SK-N-SH (cell line): ENCODE measurements around the gene MTHFD1L.

Experiments
- CTCF ChIP-seq: fragments of 200-600 bp; sonication (generic); IDR thresholded peaks from 2 replicates; pipeline ENCODE4 v1.6.1; 2017; ENCODE audit warnings: antibody characterized with exemption, mild to moderate bottlenecking, moderate library complexity
- GABPA ChIP-seq: IDR thresholded peaks from 2 replicates; pipeline ENCODE4 v1.4.0; 2012; ENCODE audit warnings: low read depth, mild to moderate bottlenecking
- JUND ChIP-seq: IDR thresholded peaks from 2 replicates; pipeline ENCODE4 v1.4.0; 2012
- RAD21 ChIP-seq: IDR thresholded peaks from 2 replicates; pipeline ENCODE4 v1.6.1; 2012; ENCODE audit warnings: mild to moderate bottlenecking, low read length
- RCOR1 ChIP-seq: fragments of 150-350 bp; IDR thresholded peaks from 2 replicates; pipeline ENCODE4 v1.6.1; 2017; ENCODE audit warnings: antibody characterized with exemption, low read length
- TAF1 ChIP-seq: IDR thresholded peaks from 2 replicates; pipeline ENCODE4 v1.6.1; 2012; ENCODE audit warnings: low read depth, mild to moderate bottlenecking, low read length, moderate library complexity, borderline replicate concordance
- TCF12 ChIP-seq: IDR thresholded peaks from 2 replicates; pipeline ENCODE4 v1.4.0; 2012
- ZBTB33 ChIP-seq: IDR thresholded peaks from 2 replicates; pipeline ENCODE4 v1.4.0; 2012; ENCODE audit warnings: low read depth, borderline replicate concordance

GRCh38 chr6:151005164-151005563, 139.7 kb downstream of the MTHFD1L start:
- TF ChIP-seq CTCF = no peak
- TF ChIP-seq ZBTB33 = no peak
- no peak for TF ChIP-seq RAD21
- TF ChIP-seq RCOR1 = no peak
- TF ChIP-seq JUND = no peak
- no peak for TF ChIP-seq GABPA
- no peak for TF ChIP-seq TAF1
- TF ChIP-seq TCF12 = no peak
